MM.1S (cell line): ENCODE data around the gene KLK2.

Source experiments
- CTCF ChIP-seq: fragments of 300-600 bp; sonication (generic); IDR thresholded peaks from 2 replicates; pipeline ENCODE4 v1.5.1; 2016; ENCODE audit warnings: antibody characterized with exemption, low read length, mixed read lengths
- EZH2 ChIP-seq: fragments of 300-600 bp; sonication (generic); optimal IDR thresholded peaks from 2 replicates; pipeline ENCODE3; 2017; ENCODE audit warnings: low read depth, mild to moderate bottlenecking, antibody characterized with exemption, low read length, mixed read lengths
- EZH2phosphoT487 ChIP-seq: fragments of 300-600 bp; sonication (generic); IDR thresholded peaks from 2 replicates; pipeline ENCODE4 v1.6.1; 2018; ENCODE audit warnings: antibody characterized with exemption, low read length

GRCh38 chr19:50899569-50899968 lies 26.3 kb downstream of the KLK2 start:
- TF ChIP-seq EZH2 = no peak
- no peak for TF ChIP-seq CTCF
- TF ChIP-seq EZH2phosphoT487 = no peak
